ENCODE data around the gene PLOD3. TPM values are rescaled to one million over a fixed set of nuclear protein-coding genes. Genes with fewer than 3 reads are reported as not detected.

PLOD3 gene
- total RNA-seq, 1 donor from 2014 or later: 165 TPM

DNA sequence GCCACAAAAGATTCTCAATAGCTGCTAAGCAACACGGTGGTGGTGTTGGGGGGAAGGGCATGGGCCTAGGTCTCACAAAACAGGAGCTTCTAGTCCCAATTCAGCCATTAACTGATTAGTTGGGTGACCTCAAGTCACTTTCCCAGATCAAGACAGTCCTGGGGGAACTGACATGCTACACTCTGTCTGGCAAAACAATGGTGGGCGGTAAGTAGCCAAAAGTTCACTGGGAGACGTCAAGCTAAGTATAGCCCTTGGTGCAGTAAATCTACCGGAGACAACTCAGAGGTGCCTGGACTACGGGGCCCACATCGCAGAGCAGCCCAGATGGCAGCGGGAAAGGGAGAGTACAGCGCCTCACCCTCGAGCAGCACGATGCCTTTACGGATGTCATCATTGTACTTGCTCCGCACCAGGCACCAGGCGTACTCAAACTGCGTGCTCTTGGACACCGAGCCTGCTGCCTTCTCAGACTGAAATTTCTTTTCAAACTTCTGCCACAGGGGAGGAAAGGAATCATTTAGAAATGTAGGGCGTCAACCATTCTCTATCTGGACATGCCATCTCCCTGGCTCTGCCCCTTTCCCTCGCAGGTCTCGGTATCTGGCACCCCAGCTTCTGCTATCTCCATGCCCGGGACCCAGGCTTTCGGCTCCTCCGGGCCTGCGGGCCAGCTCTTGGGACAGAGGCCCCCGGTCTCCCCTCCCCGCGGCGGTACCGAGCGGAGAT, 26.4 kb upstream of the PLOD3 start:
- no peak for DNase-seq (ENCODE audit: low spot score in 2 of 2)
- intact Hi-C loops (cut with DNase I): loop anchor here (1.0 to 10.0 kb wide), 7 partner anchors 8 to 1329 kb away; partner anchors contain the start of genes POP7, PPP1R35, TRIM4 and UFSP1
- Histone ChIP-seq H3K36me3 (peaks cover 22% of the 10 kb centered on the region in 2 donors), H3K27ac (peak overlapping the region; percentile 95 to 97), H3K4me3 (peak overlapping the region; percentile 77 to 94), H3K4me1 (peaks cover 0 to 14% of the 10 kb centered on the region in 2 donors), H3K9me3 (no peaks in the 10 kb centered on the region), H3K27me3 (no peaks in the 10 kb centered on the region)
- TF ChIP-seq, protein P1, sequence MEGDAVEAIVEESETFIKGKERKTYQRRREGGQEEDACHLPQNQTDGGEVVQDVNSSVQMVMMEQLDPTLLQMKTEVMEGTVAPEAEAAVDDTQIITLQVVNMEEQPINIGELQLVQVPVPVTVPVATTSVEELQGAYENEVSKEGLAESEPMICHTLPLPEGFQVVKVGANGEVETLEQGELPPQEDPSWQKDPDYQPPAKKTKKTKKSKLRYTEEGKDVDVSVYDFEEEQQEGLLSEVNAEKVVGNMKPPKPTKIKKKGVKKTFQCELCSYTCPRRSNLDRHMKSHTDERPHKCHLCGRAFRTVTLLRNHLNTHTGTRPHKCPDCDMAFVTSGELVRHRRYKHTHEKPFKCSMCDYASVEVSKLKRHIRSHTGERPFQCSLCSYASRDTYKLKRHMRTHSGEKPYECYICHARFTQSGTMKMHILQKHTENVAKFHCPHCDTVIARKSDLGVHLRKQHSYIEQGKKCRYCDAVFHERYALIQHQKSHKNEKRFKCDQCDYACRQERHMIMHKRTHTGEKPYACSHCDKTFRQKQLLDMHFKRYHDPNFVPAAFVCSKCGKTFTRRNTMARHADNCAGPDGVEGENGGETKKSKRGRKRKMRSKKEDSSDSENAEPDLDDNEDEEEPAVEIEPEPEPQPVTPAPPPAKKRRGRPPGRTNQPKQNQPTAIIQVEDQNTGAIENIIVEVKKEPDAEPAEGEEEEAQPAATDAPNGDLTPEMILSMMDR (IDR thresholded peaks at IDR 0.05): no peak

DNA sequence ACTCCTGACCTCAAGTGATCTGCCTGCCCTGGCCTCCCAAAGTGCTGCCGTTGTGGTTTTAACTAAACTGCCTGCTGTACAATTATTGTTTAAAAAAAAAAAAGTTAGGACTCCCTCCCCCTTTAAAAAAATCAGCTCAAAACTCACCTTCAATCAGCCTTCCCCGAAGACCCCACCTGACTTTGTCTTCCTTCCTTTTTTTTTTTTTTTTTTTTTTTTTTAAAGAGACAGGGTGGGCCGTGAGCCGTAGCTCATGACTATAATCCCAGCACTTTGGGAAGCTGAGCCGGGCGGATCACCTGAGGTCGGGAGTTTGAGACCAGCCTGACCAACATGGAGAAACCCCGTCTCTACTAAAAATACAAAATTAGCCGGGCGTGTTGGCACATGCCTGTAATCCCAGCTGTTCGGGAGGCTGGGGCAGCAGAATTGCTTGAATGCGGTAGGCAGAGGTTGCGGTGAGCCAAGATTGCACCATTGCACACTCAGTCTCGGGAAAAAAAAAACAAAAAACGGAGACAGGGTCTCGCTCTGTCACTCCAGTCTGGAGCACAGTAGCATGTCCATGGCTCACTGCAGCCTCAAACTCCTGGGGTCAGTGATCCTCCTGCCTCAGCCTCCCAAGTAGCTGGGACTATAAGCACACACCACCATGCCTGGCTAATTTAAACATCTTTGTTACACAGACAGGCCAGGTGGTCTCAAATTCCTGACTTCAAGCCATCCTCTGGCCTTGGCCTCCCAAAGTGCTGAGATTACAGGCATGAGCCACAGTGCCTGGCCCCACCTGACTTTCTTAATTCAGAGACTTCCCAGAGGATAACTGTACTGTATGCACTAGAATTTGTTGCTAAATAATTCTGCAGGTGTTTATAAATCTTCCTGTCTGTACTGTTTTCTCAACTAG, 24.3 kb upstream of the PLOD3 start:
- H3K9me3 ChIP-seq: no peaks in the 10 kb centered on the region
- no peak overlapping the region for H3K4me3 ChIP-seq
- intact Hi-C loops (cut with DNase I): loop anchor here (10.0 kb wide), 4 partner anchors 357 to 1327 kb away; partner anchors contain the start of genes POP7, PPP1R35, TRIM4 and UFSP1
- H3K4me1 ChIP-seq: peaks cover 0 to 19% of the 10 kb centered on the region in 2 donors
- no peaks in the 10 kb centered on the region for H3K27me3 ChIP-seq
- no peak overlapping the region for H3K27ac ChIP-seq
- peaks cover 27 to 38% of the 10 kb centered on the region in 2 donors for H3K36me3 ChIP-seq
- TF ChIP-seq, protein P1 (IDR thresholded peaks at IDR 0.05): no peak
- DNase-seq (ENCODE audit: low spot score in 2 of 2): no peak

DNA sequence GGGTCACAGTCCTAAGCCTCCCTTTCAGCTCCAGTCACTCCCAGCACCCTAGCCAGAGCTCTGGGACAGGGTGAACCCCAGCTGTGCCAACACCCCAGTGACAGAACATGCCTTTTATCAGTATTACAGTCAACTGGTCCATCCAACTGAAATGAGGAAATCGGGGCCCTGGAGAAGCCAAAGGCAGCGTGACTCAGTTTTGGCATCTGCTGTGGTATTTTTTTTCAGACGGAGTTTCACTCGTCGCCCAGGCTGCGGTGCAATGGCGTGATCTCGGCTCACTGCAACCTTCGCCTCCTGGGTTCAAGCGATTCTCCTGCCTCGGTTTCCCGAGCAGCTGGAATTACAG, 23.6 kb upstream of the PLOD3 start:
- Histone ChIP-seq H3K36me3 (peaks cover 27 to 41% of the 10 kb centered on the region in 2 donors), H3K9me3 (no peaks in the 10 kb centered on the region), H3K27me3 (no peaks in the 10 kb centered on the region), H3K4me3 (no peak overlapping the region), H3K27ac (no peak overlapping the region), H3K4me1 (peaks cover 0 to 19% of the 10 kb centered on the region in 2 donors)
- TF ChIP-seq, protein P1 (IDR thresholded peaks at IDR 0.05): no peak
- intact Hi-C loops (cut with DNase I): loop anchor here (10.0 kb wide), 4 partner anchors 356 to 1326 kb away; partner anchors contain the start of genes POP7, PPP1R35, TRIM4 and UFSP1
- DNase-seq (ENCODE audit: low spot score in 2 of 2): no peak

DNA sequence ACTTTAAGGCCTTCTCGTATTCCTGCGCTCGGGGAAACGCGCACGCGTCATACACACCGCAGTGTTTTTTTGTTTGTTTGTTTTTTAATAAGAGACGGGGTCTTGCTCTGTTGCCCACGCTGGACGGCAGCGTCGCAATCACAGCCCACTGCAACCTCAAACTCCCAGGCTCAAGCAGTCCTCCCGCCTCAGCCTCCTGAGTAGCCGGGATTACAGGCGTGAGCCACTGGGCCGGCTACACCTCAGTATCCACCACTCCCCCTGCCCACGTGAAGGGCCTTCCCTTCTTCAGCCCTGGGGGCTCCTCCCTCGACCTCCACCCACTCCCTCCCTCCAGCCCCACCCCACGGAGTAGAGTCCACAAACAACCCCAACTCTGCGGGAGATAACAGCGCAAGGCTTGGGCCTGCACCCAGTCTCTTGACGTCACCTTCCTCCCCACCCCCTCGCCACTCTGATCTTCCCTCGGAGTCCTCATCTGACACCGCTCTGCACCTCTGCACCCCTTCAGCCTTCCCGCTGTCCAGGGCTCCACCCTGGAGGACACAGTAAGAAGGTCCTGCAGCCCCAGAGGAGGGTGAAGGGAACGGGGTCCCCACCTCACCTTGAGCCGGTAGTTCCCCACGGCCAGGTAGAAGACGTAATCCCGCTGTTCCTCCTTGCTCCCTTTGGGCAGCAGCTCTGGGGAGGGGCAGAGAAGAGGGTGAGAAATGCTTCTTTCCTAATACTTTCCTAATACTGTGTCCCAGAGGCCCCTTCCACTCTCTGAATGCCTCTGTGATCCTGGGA, 23.0 kb upstream of the PLOD3 start:
- intact Hi-C loops (cut with DNase I): loop anchor here (10.0 kb wide), 4 partner anchors 356 to 1326 kb away; partner anchors contain the start of genes POP7, PPP1R35, TRIM4 and UFSP1
- Histone ChIP-seq H3K27ac (no peak overlapping the region), H3K4me1 (peaks cover 0 to 14% of the 10 kb centered on the region in 2 donors), H3K36me3 (peaks cover 27 to 41% of the 10 kb centered on the region in 2 donors), H3K9me3 (no peaks in the 10 kb centered on the region), H3K27me3 (no peaks in the 10 kb centered on the region), H3K4me3 (no peak overlapping the region)
- no peak for DNase-seq (ENCODE audit: low spot score in 2 of 2)
- TF ChIP-seq, protein P1 (IDR thresholded peaks at IDR 0.05): no peak

- Histone ChIP-seq H3K27me3 (no peaks in the 10 kb centered on the region), H3K4me3 (no peak overlapping the region), H3K9me3 (no peaks in the 10 kb centered on the region), H3K27ac (peak overlapping the region; percentile 46 to 67), H3K36me3 (peaks cover 27 to 41% of the 10 kb centered on the region in 2 donors), H3K4me1 (peaks cover 0 to 10% of the 10 kb centered on the region in 2 donors)
- TF ChIP-seq, protein P1 (IDR thresholded peaks at IDR 0.05): no peak
- intact Hi-C loops (cut with DNase I): loop anchor here (10.0 kb wide), 4 partner anchors 355 to 1325 kb away; partner anchors contain the start of genes POP7, PPP1R35, TRIM4 and UFSP1
- no peak for DNase-seq (ENCODE audit: low spot score in 2 of 2)
These were observed 22.5 kb upstream of the PLOD3 start for GRCh38 chr7:101239951-101240220.

Measured in ascending aorta (tissue), 2 donors.